T-helper 2 cell treated with Interferon-gamma antibody and Interleukin-4, amounts not matched to agents 5 μg/mL and 100 μg/mL, for 36 hours (primary cell): ENCODE data around the gene BRAF.
"Not testable (repeated sequence)": the region's sequence is repeated elsewhere in the genome, so short reads cannot be mapped to it uniquely, and the experiment has no call there.

ENCODE experiments used
- DNase-seq: peaks from one replicate; pipeline ENCODE4 v3.0.0; 2021; ENCODE audit warnings: low spot score
- H3K27ac Mint-ChIP-seq: one replicate; pipeline ENCODE4 v1.8.0; 2021; ENCODE audit warnings: mild to moderate bottlenecking, mixed read lengths
- H3K27me3 Mint-ChIP-seq: one replicate; pipeline ENCODE4 v1.8.0; 2021; ENCODE audit warnings: low read depth, mixed read lengths
- H3K36me3 Mint-ChIP-seq: one replicate; pipeline ENCODE4 v1.8.0; 2021; ENCODE audit warnings: low read depth, mixed read lengths
- H3K4me1 Mint-ChIP-seq: one replicate; pipeline ENCODE4 v1.8.0; 2021; ENCODE audit warnings: low read depth, mixed read lengths
- H3K4me3 Mint-ChIP-seq: one replicate; pipeline ENCODE4 v1.8.0; 2022; ENCODE audit warnings: mild to moderate bottlenecking, moderate library complexity, mixed read lengths
- H3K9me3 Mint-ChIP-seq: one replicate; pipeline ENCODE4 v1.8.0; 2021; ENCODE audit warnings: mixed read lengths

Gene BRAF

DNA sequence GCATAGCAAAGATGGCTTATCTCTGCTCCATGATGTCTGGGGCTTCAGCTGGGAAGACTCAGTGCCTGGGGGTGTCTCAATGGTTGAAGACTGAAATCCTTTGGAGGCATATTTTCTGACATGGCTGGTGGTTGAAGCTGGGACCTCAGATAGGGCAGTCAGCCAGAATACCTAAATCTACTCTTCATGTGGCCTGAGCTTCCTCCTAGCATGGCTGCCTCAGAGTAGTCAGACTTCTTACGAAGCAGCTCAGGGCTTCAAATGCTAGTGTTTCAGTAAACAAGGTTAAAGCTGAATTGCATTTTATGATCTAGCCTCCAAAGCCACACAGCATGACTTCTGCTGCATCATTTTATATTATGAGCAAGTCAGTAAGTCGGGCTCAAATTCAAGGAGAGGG, 2.6 kb upstream of the BRAF start:
- Mint-ChIP-seq H3K4me3 (no peak overlapping the region), H3K9me3 (no peaks in the 10 kb centered on the region), H3K36me3 (no peaks in the 10 kb centered on the region), H3K4me1 (peaks cover 4% of the 10 kb centered on the region), H3K27me3 (peaks cover 17% of the 10 kb centered on the region), H3K27ac (no peak overlapping the region)
- no peak for DNase-seq

DNA sequence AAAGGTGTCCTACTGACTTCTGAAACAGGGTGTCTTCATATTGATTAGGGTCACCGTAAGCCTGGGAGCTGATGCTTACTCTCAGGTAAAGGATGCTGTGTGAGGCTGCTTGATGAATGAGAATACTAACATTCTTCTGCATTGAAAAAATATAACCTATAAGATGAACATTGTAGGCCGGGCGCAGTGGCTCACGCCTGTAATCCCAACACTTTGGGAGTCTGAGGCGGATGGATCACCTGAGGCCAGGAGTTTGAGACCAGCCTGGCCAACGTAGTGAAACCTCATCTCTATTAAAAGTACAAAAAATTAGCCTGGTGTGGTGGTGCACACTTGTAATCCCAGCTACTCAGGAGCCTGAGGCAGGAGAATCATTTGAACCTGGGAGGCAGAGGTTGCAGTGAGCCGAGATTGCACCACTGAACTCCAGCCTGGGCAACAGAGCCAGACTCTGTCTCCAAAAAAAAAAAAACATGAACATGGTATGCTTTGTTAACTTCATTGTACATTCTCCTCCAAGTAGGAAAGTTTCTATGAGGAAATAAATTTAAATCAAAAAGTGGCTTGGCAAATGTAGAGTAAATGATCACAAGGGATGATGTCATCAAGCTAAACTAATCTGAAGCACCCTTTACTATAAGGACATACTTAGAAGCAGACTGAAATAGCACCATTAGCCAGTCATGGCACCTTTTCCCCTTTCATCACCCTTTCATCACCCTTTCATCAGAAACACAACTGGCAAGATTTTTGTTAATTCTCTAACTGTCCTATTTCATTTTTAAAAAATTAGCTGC, 1.5 kb upstream of the BRAF start:
- Mint-ChIP-seq H3K27ac (no peak overlapping the region), H3K27me3 (peaks cover 12% of the 10 kb centered on the region), H3K9me3 (no peaks in the 10 kb centered on the region), H3K4me3 (peak overlapping the region; percentile 8), H3K4me1 (peaks cover 4% of the 10 kb centered on the region), H3K36me3 (no peaks in the 10 kb centered on the region)
- DNase-seq = no peak

DNA sequence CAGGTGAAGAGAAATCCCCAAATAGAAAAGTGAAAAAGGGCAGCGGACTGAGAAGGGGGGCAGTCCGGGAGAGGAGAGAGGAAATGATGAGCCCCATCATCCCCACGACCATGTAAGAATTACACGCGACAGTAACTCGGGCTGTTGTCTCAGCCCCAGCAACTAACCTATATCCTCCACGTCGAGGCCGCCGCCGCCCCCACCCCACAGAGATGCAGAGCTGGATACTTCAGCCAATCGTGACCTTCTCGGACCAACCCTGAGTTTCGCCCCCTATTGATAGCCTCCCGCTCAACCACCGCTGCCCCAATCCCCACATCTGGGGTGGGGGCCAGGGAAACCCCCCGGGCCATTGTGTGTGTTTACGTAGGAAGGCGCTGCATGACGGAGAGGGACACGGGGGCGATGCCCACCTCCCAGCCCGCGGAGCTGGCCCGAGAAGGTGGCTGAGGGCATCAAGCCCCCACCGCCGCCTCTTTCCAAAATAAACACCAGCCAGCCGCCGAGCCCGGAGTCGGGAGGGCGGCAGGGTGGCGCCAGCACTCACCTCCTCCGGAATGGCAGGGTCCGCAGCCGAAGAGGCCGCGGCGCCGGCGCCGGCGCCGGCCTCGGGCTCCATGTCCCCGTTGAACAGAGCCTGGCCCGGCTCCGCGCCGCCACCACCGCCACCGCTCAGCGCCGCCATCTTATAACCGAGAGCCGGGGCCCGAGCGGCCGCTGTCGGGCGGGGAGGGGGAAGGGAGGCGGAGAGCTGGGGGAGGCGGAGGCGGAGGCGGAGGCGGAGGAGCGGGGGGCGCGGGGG, 509 bp downstream of the BRAF start:
- Mint-ChIP-seq H3K4me3 (no peak overlapping the region), H3K4me1 (peaks cover 8% of the 10 kb centered on the region), H3K36me3 (no peaks in the 10 kb centered on the region), H3K9me3 (no peaks in the 10 kb centered on the region), H3K27me3 (no peaks in the 10 kb centered on the region), H3K27ac (no peak overlapping the region)
- peak; percentile 72 for DNase-seq

DNA sequence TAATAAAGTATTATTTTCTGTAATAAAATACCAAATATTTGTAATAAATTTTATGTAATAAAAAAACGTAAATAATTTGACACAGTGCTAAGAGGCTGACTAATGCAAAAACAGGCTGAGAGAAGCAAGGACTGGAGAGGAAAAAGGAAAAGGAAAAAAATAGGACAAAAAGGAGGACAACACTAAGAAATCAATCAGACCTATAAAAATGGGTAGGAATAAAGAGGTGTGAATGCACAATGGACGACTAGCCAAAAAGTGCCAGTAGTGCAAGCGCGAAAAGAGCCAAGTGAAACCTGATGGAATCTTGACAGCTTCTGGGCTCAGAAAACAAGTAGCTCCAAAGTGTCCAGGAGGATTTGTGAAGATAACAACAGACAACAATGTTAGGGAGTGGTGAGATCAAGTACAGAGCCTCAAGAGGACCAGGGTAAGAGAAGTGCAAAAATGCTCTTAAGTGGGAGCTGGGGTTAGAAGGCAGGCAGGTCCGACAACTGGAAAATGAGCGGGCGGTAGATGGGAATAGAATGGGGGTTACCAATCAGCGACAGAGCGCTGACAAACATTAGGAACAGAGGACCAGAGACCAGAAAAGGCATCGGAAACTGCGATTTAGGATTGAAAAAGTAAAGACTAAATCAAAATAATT, 1.2 kb downstream of the BRAF start:
- DNase-seq = no peak
- Mint-ChIP-seq H3K36me3 (no peaks in the 10 kb centered on the region), H3K27ac (no peak overlapping the region), H3K27me3 (no peaks in the 10 kb centered on the region), H3K9me3 (no peaks in the 10 kb centered on the region), H3K4me1 (peaks cover 8% of the 10 kb centered on the region), H3K4me3 (no peak overlapping the region)

DNA sequence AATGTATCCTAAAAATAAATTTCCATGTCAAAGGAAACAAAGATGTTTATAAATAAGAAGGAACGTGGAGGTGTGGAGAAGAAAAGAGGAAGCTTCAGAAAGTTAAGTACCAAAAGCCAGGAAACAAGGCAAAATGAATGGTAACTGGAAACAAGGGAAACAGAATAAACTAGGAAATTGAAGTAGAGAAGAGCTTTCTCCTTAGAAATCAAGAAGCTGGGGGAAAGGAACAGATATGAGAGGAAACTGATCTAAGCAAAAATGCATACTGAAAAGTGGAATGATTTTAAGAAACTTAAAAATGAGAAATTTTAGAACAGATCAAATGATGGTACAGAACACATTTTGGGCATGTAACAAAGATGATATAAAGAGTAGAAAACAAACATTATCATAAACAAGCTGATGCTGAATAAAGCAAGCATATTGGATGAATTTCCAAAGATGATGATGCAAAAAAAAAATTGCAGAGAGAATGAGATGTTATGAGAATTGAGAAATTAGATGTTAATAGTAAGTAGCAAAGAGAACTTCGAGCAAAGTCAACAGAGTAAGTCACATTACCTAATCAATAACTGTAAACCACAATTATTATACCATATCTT, 1.9 kb downstream of the BRAF start:
- no peak for DNase-seq
- Mint-ChIP-seq H3K9me3 (no peaks in the 10 kb centered on the region), H3K27ac (no peak overlapping the region), H3K4me3 (no peak overlapping the region), H3K27me3 (no peaks in the 10 kb centered on the region), H3K4me1 (peaks cover 9% of the 10 kb centered on the region), H3K36me3 (peaks cover under 1% of the 10 kb centered on the region)

DNA sequence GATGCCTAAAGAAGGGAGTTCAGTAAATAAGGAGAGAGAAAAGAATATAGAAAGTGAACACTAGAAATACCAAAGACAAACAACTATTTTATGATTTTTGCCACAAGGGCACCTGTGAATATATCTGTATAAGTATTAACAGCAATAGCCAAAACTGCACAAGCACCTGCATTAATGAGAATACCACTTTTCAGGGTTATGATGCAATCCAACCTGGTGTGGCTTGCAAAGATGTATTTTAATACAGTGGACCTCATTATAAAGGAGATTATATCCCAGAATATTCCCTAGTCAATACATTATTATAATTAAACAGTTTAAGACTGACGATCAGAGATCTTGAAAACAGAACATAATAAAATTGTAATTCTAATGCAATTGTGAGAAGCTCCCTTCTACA, 4.0 kb downstream of the BRAF start:
- H3K4me3 Mint-ChIP-seq = no peak overlapping the region
- H3K27me3 Mint-ChIP-seq = no peaks in the 10 kb centered on the region

DNA sequence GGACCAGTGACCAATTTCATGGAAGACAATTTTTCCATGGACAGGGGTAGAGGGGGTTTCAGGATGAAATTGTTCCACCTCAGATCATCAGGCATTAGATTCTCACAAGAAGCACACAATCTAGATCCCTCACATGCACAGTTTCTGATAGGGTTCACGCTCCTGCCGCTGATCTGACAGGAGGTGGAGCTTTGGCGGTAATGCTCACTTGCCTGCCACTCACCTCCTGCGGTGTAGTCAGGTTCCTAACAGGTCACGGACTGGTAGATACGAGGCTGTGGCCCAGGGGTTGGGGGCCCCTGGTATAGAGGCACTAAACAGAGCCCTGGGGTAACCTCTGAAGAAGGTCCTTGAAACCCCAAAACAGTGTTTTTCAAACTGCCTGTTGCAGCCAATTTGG, 6.5 kb downstream of the BRAF start:
- Mint-ChIP-seq H3K9me3 (no peaks in the 10 kb centered on the region), H3K4me3 (no peak overlapping the region), H3K27me3 (no peaks in the 10 kb centered on the region), H3K36me3 (peaks cover 1% of the 10 kb centered on the region), H3K4me1 (peaks cover 11% of the 10 kb centered on the region), H3K27ac (no peak overlapping the region)
- no peak for DNase-seq

More for the DNA sequence above, 4.0 kb downstream of the BRAF start:
- DNase-seq = no peak
- no peak overlapping the region for H3K27ac Mint-ChIP-seq
- H3K9me3 Mint-ChIP-seq = no peaks in the 10 kb centered on the region
- H3K4me1 Mint-ChIP-seq = peaks cover 11% of the 10 kb centered on the region
- H3K36me3 Mint-ChIP-seq = peaks cover 1% of the 10 kb centered on the region

DNA sequence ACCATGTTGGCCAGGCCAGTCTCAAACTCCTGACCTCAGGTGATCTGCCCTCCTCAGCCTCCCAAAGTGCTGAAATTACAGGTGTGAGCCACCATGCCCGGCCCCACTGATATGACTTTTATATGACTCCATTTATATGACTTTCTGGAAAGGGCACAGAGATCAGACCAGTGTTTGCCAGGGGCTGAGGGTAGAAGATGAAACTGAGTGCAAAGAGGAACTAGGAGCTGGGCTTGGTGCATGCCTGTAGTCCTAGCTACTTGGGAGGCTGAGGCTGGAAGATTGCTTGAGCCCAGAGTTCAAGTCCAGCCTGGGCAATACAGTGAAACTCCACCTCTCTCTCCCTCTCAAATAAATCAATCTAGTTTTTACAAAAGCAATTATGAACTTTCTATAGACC, 7.5 kb downstream of the BRAF start:
- DNase-seq = no peak
- H3K4me3 Mint-ChIP-seq = no peak overlapping the region
- peaks cover 1% of the 10 kb centered on the region for H3K36me3 Mint-ChIP-seq
- no peak overlapping the region for H3K27ac Mint-ChIP-seq
- H3K9me3 Mint-ChIP-seq = no peaks in the 10 kb centered on the region
- H3K4me1 Mint-ChIP-seq = peaks cover 15% of the 10 kb centered on the region
- H3K27me3 Mint-ChIP-seq = no peaks in the 10 kb centered on the region

DNA sequence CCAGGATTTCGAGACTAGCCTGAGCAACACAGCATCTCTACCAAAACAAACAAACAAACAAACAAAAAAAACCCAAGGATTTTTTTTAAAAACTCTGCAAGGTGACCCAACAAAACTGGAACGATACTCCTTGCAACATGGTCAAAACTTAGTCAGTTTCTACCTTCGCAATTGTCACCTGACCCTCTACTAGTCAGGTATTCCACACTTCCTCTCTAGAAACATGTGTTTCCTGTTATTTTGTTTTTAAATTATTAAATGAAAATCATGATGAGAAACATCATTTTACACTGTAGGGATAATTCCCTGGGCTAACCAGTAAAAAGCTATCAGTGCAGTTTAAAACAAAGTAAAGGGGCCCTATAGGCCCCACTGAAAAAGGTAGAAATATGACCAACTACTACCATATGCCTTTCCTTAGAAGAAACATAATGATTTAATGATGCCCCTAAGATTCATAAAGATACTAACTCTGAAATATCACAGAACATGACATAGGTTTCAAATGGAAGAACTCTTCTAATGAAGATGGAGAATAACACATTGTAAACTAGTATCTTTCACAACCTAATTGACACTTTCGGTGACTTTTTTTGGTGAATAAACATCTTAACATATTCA, 8.7 kb downstream of the BRAF start:
- Mint-ChIP-seq H3K27ac (no peak overlapping the region), H3K36me3 (peaks cover 1% of the 10 kb centered on the region), H3K9me3 (no peaks in the 10 kb centered on the region), H3K27me3 (no peaks in the 10 kb centered on the region), H3K4me1 (peaks cover 15% of the 10 kb centered on the region), H3K4me3 (no peak overlapping the region)
- DNase-seq = no peak

DNA sequence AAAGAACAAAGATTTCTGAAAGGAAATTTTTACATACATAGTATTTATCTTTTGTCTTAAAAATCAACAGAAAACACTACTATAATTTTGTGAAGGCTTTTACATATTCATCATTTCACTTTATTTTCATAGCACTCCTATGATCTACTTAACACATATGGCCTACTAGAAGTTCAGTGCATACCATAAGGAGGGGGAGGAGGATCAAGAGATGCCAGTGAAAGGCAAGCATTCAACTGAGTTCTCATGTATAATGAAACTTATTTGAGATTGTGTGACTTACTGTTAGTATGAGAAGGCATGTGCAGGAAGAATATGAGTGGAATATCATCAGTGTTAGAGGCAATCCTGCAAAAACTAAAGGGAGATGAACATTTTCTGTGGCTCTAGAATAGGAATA, 10.6 kb downstream of the BRAF start:
- Mint-ChIP-seq H3K27ac (no peak overlapping the region), H3K4me3 (no peak overlapping the region), H3K36me3 (peaks cover 5% of the 10 kb centered on the region), H3K27me3 (no peaks in the 10 kb centered on the region), H3K4me1 (peaks cover 11% of the 10 kb centered on the region), H3K9me3 (no peaks in the 10 kb centered on the region)
- no peak for DNase-seq

DNA sequence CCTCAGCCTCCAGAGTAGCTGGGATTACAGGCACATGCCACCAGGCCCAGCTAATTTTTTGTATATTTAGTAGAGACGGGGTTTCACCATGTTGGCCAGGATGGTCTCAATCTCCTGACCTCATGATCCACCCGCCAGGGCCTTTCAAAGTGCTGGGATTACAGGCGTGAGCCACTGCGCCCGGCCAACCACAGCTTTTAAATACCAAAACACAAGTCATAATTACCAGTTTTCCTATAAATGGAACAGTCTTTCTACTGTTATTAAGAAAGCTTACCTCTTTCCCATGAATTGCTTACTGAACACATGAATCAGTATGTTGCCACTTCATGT, 11.2 kb downstream of the BRAF start:
- DNase-seq, H3K9me3 Mint-ChIP-seq, H3K27me3 Mint-ChIP-seq, H3K4me3 Mint-ChIP-seq, H3K27ac Mint-ChIP-seq, H3K36me3 Mint-ChIP-seq: not testable (repeated sequence)
- peaks cover 11% of the 10 kb centered on the region for H3K4me1 Mint-ChIP-seq

DNA sequence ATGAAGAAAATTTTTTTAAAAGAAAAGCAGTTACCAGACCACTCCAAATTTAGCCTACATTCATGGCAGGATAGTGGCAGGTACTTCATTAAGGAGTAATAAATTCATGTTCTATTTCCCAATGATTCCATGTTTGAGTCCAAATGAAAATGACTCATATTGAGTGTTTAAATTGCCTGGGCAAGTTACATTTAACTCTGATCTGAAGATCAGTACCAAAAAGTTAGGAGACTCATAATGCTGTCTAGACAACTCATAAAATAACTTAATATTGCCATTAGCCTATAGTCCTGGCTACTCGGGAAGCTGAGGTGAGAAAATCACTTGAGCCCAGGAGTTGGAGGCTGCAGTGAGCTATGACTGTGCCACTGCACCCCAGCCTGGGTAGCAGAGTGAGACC, 13.0 kb downstream of the BRAF start:
- no peak for DNase-seq
- Mint-ChIP-seq H3K27me3 (no peaks in the 10 kb centered on the region), H3K9me3 (no peaks in the 10 kb centered on the region), H3K27ac (no peak overlapping the region), H3K4me1 (peaks cover 10% of the 10 kb centered on the region), H3K36me3 (peaks cover 3% of the 10 kb centered on the region), H3K4me3 (no peak overlapping the region)

DNA sequence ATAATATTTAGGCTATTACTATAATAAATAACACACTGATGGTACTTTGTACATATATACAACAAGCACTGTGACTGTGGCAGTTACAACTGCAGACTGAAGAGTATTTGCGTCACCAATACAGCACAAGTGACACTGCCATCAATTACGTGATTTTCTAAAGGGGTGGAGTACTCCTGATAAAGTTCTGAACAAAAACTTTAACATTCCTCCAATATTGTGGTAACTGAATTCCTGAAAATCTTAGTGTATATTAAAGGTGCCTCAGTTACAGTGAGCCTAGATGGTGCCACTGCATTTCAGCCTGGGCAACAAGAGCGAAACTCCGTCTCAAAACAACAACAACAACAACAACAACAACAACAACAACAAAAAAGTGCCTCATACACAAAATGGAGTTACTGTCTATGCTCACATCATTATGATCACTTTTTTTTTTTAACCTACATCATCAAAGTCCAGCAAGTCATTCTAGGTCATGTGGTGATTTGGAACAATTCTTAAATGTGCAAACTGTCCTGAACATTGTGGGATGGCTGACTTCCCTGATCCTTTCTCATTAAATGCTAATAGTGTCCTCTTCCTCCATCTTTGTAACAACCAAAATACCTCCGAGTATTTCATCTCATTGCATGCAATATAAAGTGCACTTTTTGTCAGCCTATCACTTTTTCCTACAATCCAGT, 15.1 kb downstream of the BRAF start:
- DNase-seq = no peak
- H3K27me3 Mint-ChIP-seq = no peaks in the 10 kb centered on the region
- no peaks in the 10 kb centered on the region for H3K9me3 Mint-ChIP-seq
- H3K4me3 Mint-ChIP-seq = no peak overlapping the region
- H3K4me1 Mint-ChIP-seq = peaks cover 10% of the 10 kb centered on the region
- peaks cover 3% of the 10 kb centered on the region for H3K36me3 Mint-ChIP-seq
- no peak overlapping the region for H3K27ac Mint-ChIP-seq
